ENCODE measurements around the gene PSTPIP1.

PSTPIP1 gene

GRCh38 chr15:77058468-77058867 is 63.5 kb downstream of the PSTPIP1 start:
- TF ChIP-seq CTCF (IDR thresholded peaks at IDR 0.05; ENCODE audit: low read depth, low read length, missing control alignments): no peak
- in situ Hi-C loops (cut with HindIII; ENCODE audit: low sequenced_read_pairs): no loop called here
- H3K4me3 ChIP-seq (ENCODE audit: low read depth, low read length): no peak overlapping the region
- no peak for DNase-seq (ENCODE audit: low read depth)

- in situ Hi-C loops (cut with HindIII; ENCODE audit: low sequenced_read_pairs): no loop called here
- no peak overlapping the region for H3K4me3 ChIP-seq (ENCODE audit: low read depth, low read length)
- TF ChIP-seq CTCF (IDR thresholded peaks at IDR 0.05; ENCODE audit: low read depth, low read length, missing control alignments): no peak
- no peak for DNase-seq (ENCODE audit: low read depth)
Measured at GRCh38 chr15:77059786-77060361, 64.9 kb downstream of the PSTPIP1 start.

GRCh38 chr15:77060546-77060945 is 65.6 kb downstream of the PSTPIP1 start:
- no peak overlapping the region for H3K4me3 ChIP-seq (ENCODE audit: low read depth, low read length)
- TF ChIP-seq CTCF (IDR thresholded peaks at IDR 0.05; ENCODE audit: low read depth, low read length, missing control alignments): no peak
- no peak for DNase-seq (ENCODE audit: low read depth)
- in situ Hi-C loops (cut with HindIII; ENCODE audit: low sequenced_read_pairs): no loop called here

- no peak overlapping the region for H3K4me3 ChIP-seq (ENCODE audit: low read depth, low read length)
- no peak for TF ChIP-seq CTCF (IDR thresholded peaks at IDR 0.05; ENCODE audit: low read depth, low read length, missing control alignments)
- in situ Hi-C loops (cut with HindIII; ENCODE audit: low sequenced_read_pairs): no loop called here
- no peak for DNase-seq (ENCODE audit: low read depth)
Measured at GRCh38 chr15:77063249-77063648, 68.3 kb downstream of the PSTPIP1 start.

- in situ Hi-C loops (cut with HindIII; ENCODE audit: low sequenced_read_pairs): no loop called here
- no peak overlapping the region for H3K4me3 ChIP-seq (ENCODE audit: low read depth, low read length)
- no peak for TF ChIP-seq CTCF (IDR thresholded peaks at IDR 0.05; ENCODE audit: low read depth, low read length, missing control alignments)
- DNase-seq (ENCODE audit: low read depth): no peak
Measured at GRCh38 chr15:77064063-77064462, 69.1 kb downstream of the PSTPIP1 start.

GRCh38 chr15:77064539-77065308 is 69.8 kb downstream of the PSTPIP1 start:
- DNase-seq (ENCODE audit: low read depth): no peak
- in situ Hi-C loops (cut with HindIII; ENCODE audit: low sequenced_read_pairs): no loop called here
- H3K4me3 ChIP-seq (ENCODE audit: low read depth, low read length): no peak overlapping the region
- TF ChIP-seq CTCF (IDR thresholded peaks at IDR 0.05; ENCODE audit: low read depth, low read length, missing control alignments): no peak

Data from astrocyte of the cerebellum (primary cell).